HepG2 (cell line): ENCODE measurements around the gene DELE1. TPM values are rescaled to one million over a fixed set of nuclear protein-coding genes. Genes with fewer than 3 reads are reported as not detected.
A peak's percentile ranks its signal among the peaks of the same experiment; 100 is the strongest.

Source experiments
- GABPB1 ChIP-seq: IDR thresholded peaks from 2 replicates; pipeline ENCODE4 v1.6.1; 2016; ENCODE audit warnings: mild to moderate bottlenecking, missing genetic modification reagents, moderate library complexity, missing compliant biosample characterization
- HDAC2 ChIP-seq: sonication (generic); formaldehyde crosslinking; IDR thresholded peaks from 2 replicates; pipeline ENCODE4 v1.4.0; 2020; ENCODE audit warnings: missing genetic modification reagents
- HES4 ChIP-seq: sonication (generic); formaldehyde crosslinking; IDR thresholded peaks from 2 replicates; pipeline ENCODE4 v1.9.0; 2021; ENCODE audit warnings: mild to moderate bottlenecking, missing genetic modification reagents, borderline replicate concordance
- HHEX ChIP-seq: IDR thresholded peaks from 2 replicates; pipeline ENCODE4 v1.6.1; 2016; ENCODE audit warnings: control low read depth
- MED13 ChIP-seq: sonication (generic); formaldehyde crosslinking; IDR thresholded peaks from 2 replicates; pipeline ENCODE4 v1.5.0; 2020; ENCODE audit warnings: missing genetic modification reagents
- MXD4 ChIP-seq: IDR thresholded peaks from 2 replicates; pipeline ENCODE4 v1.6.1; 2016; ENCODE audit warnings: mild to moderate bottlenecking, missing biosample characterization, missing genetic modification reagents
- PLRG1 ChIP-seq: fragments of 450-650 bp; conservative IDR thresholded peaks from 2 replicates; pipeline ENCODE4 v1.6.1; 2016
- RFX5 ChIP-seq: IDR thresholded peaks from 2 replicates; pipeline ENCODE4 v1.6.1; 2011; ENCODE audit warnings: low read depth, low read length, improper control_type of control experiment
- SIN3A ChIP-seq: IDR thresholded peaks from 2 replicates; pipeline ENCODE4 v1.6.1; 2011; ENCODE audit warnings: low read depth, mild to moderate bottlenecking, control low read depth, low read length, borderline replicate concordance
- SKI ChIP-seq: fragments of 450-650 bp; IDR thresholded peaks from one replicate; pipeline ENCODE4 v1.6.1; 2018; ENCODE audit warnings: mild to moderate bottlenecking; ENCODE audit not compliant: partially characterized antibody
- SRF ChIP-seq: IDR thresholded peaks from 2 replicates; pipeline ENCODE4 v1.6.1; 2011; ENCODE audit warnings: mild to moderate bottlenecking, low read depth, low read length, moderate library complexity
- SRSF4 ChIP-seq: fragments of 200-400 bp; formaldehyde crosslinking; IDR thresholded peaks from one replicate; pipeline ENCODE4 v1.6.1; 2018; ENCODE audit warnings: mild to moderate bottlenecking, low read depth, low read length, moderate library complexity; ENCODE audit not compliant: poor library complexity, severe bottlenecking
- ZBTB21 ChIP-seq: sonication (generic); formaldehyde crosslinking; IDR thresholded peaks from 2 replicates; pipeline ENCODE4 v1.4.0; 2020; ENCODE audit warnings: missing genetic modification reagents
- ZFX ChIP-seq: sonication (generic); formaldehyde crosslinking; IDR thresholded peaks from 2 replicates; pipeline ENCODE4 v1.4.0; 2020; ENCODE audit warnings: mild to moderate bottlenecking, low read depth, missing genetic modification reagents, moderate library complexity
- ZFY ChIP-seq: sonication (generic); formaldehyde crosslinking; IDR thresholded peaks from 2 replicates; pipeline ENCODE4 v1.4.0; 2020; ENCODE audit warnings: missing genetic modification reagents
- ZNF460 ChIP-seq: sonication (generic); formaldehyde crosslinking; IDR thresholded peaks from 2 replicates; pipeline ENCODE4 v1.5.1; 2020; ENCODE audit warnings: missing genetic modification reagents, mild to moderate bottlenecking, borderline replicate concordance
- ZNF614 ChIP-seq: IDR thresholded peaks from 2 replicates; pipeline ENCODE4 v1.6.1; 2018; ENCODE audit warnings: missing biosample characterization, missing genetic modification reagents, inconsistent platforms, borderline replicate concordance
- ZNF776 ChIP-seq: sonication (generic); formaldehyde crosslinking; IDR thresholded peaks from 2 replicates; pipeline ENCODE4 v1.4.0; 2020; ENCODE audit warnings: mild to moderate bottlenecking, missing genetic modification reagents
- ZSCAN22 ChIP-seq: sonication (generic); formaldehyde crosslinking; IDR thresholded peaks from 2 replicates; pipeline ENCODE4 v1.4.0; 2020; ENCODE audit warnings: mild to moderate bottlenecking, missing genetic modification reagents
- polyA plus RNA-seq, 8 experiments: library from polyadenylated mRNA; depleted of rRNA in 3 of 8; stranded (reverse) in 7 of 8; unstranded in 1 of 8; fragments of >200 nt; fragmentation: Illumina TruSeq in 4 of 8; extraction: Trizol in 4 of 8; gene quantifications; 2 replicates each; pipeline versions ENCODE4 v1.2.1 to v1.2.3, GENCODE V29; 2011 to 2016; ENCODE audit warnings: low read depth in 4 of 8, missing spikeins in 1 of 8, mixed read lengths in 1 of 8; ENCODE audit not compliant: insufficient read depth in 1 of 8
- total RNA-seq, 5 experiments: library from RNA; depleted of rRNA; stranded (reverse); fragments of >200 nt; fragmentation: Illumina TruSeq; extraction: Trizol; gene quantifications; 2 replicates each; pipeline ENCODE4 v1.2.3, GENCODE V29; 2016; ENCODE audit warnings: low read depth in 1 of 5
- TF ChIP-seq, protein P1 (sequence below): sonication (generic); formaldehyde crosslinking; IDR thresholded peaks from 2 replicates; pipeline ENCODE4 v1.5.0; 2020; ENCODE audit warnings: missing genetic modification reagents
- TF ChIP-seq, protein P2 (sequence below): sonication (generic); formaldehyde crosslinking; IDR thresholded peaks from 2 replicates; pipeline ENCODE4 v1.5.1; 2020; ENCODE audit warnings: missing genetic modification reagents, mild to moderate bottlenecking, borderline replicate concordance
- TF ChIP-seq, protein P3 (sequence below): sonication (generic); formaldehyde crosslinking; IDR thresholded peaks from 2 replicates; pipeline ENCODE4 v1.5.1; 2020; ENCODE audit warnings: mild to moderate bottlenecking, missing genetic modification reagents, moderate library complexity
- TF ChIP-seq, protein P4 (sequence below): IDR thresholded peaks from 2 replicates; pipeline ENCODE4 v1.6.1; 2018; ENCODE audit warnings: missing genetic modification reagents
- TF ChIP-seq, protein P5 (sequence below): sonication (generic); formaldehyde crosslinking; IDR thresholded peaks from 2 replicates; pipeline ENCODE4 v1.4.0; 2020; ENCODE audit warnings: missing genetic modification reagents
- TF ChIP-seq, protein P6 (sequence below): IDR thresholded peaks from 2 replicates; pipeline ENCODE4 v1.6.1; 2016

DELE1 gene
- total and polyA plus RNA-seq, 2 of the 13 experiments (the other 11 are each of a cell fraction or from before 2014, with no cell fraction given): 57.5 to 90.3 TPM

DNA sequence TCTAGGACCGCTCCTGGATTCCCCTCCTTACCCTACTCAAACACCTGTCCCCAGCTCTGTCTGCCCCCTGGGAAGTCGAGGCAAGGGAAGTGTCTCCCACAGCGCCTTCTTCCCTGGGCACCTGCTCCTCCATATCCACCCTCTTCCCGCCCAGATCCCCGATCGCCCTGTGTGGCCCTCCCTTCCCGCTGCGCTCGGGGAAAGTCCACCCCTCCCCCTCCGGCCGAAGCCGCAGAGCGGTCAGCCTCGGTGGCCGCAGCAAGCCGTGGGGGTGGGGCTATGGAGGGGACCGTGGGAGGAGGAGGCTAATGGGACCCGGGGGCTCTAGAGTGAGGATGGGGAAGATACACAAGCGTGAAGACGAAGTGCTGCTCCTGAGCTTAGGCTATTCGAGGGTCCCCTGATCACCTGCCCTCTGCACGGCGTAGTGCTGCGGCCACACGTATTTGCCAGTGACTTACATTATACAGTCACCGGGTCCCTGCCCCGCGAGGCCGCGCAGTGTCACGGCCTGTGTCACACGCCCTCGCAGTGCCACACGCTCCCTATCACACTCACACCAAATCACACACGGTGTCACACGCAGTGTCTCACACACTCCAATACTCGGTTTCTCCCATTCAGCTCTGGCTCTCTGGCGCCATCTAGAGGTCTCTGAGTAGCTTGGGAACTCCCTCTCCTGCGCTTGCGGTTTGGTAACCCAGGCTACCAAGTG is 44.8 kb upstream of the DELE1 start (continued):
- TF ChIP-seq SRSF4: no peak
- peak; percentile 39; the same call in 1 of the 2 replicates for TF ChIP-seq HES4 (CRISPR knock-in tag)
- 0 out of 2 replicates have a peak, but pooled peaks have one; percentile 36 for TF ChIP-seq GABPB1
- TF ChIP-seq, protein P1, sequence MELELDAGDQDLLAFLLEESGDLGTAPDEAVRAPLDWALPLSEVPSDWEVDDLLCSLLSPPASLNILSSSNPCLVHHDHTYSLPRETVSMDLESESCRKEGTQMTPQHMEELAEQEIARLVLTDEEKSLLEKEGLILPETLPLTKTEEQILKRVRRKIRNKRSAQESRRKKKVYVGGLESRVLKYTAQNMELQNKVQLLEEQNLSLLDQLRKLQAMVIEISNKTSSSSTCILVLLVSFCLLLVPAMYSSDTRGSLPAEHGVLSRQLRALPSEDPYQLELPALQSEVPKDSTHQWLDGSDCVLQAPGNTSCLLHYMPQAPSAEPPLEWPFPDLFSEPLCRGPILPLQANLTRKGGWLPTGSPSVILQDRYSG (CRISPR knock-in tag): no peak
- TF ChIP-seq RFX5: no peak
- no peak for TF ChIP-seq ZNF460 (CRISPR knock-in tag)
- TF ChIP-seq, protein P2, sequence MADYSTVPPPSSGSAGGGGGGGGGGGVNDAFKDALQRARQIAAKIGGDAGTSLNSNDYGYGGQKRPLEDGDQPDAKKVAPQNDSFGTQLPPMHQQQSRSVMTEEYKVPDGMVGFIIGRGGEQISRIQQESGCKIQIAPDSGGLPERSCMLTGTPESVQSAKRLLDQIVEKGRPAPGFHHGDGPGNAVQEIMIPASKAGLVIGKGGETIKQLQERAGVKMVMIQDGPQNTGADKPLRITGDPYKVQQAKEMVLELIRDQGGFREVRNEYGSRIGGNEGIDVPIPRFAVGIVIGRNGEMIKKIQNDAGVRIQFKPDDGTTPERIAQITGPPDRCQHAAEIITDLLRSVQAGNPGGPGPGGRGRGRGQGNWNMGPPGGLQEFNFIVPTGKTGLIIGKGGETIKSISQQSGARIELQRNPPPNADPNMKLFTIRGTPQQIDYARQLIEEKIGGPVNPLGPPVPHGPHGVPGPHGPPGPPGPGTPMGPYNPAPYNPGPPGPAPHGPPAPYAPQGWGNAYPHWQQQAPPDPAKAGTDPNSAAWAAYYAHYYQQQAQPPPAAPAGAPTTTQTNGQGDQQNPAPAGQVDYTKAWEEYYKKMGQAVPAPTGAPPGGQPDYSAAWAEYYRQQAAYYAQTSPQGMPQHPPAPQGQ (CRISPR knock-in tag): no peak
- TF ChIP-seq ZNF776 (CRISPR knock-in tag): no peak
- TF ChIP-seq, protein P3, sequence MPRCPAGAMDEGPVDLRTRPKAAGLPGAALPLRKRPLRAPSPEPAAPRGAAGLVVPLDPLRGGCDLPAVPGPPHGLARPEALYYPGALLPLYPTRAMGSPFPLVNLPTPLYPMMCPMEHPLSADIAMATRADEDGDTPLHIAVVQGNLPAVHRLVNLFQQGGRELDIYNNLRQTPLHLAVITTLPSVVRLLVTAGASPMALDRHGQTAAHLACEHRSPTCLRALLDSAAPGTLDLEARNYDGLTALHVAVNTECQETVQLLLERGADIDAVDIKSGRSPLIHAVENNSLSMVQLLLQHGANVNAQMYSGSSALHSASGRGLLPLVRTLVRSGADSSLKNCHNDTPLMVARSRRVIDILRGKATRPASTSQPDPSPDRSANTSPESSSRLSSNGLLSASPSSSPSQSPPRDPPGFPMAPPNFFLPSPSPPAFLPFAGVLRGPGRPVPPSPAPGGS: 0 out of 2 replicates have a peak, but pooled peaks have one; percentile 47
- TF ChIP-seq, protein P4, sequence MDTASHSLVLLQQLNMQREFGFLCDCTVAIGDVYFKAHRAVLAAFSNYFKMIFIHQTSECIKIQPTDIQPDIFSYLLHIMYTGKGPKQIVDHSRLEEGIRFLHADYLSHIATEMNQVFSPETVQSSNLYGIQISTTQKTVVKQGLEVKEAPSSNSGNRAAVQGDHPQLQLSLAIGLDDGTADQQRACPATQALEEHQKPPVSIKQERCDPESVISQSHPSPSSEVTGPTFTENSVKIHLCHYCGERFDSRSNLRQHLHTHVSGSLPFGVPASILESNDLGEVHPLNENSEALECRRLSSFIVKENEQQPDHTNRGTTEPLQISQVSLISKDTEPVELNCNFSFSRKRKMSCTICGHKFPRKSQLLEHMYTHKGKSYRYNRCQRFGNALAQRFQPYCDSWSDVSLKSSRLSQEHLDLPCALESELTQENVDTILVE (CRISPR knock-in tag): no peak
- TF ChIP-seq MXD4 (CRISPR knock-in tag): peak; percentile 53; the same call in 1 of the 2 replicates
- TF ChIP-seq SIN3A: no peak
- TF ChIP-seq, protein P5, sequence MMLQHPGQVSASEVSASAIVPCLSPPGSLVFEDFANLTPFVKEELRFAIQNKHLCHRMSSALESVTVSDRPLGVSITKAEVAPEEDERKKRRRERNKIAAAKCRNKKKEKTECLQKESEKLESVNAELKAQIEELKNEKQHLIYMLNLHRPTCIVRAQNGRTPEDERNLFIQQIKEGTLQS (CRISPR knock-in tag): no peak
- no peak for TF ChIP-seq SKI
- no peak; the same call in 1 of the 2 replicates for TF ChIP-seq ZNF614 (CRISPR knock-in tag)
- TF ChIP-seq PLRG1: no peak
- TF ChIP-seq ZFX (CRISPR knock-in tag): 0 out of 2 replicates have a peak, but pooled peaks have one; percentile 27
- no peak for TF ChIP-seq SRF
- peak; percentile 13; the same call in 1 of the 2 replicates for TF ChIP-seq ZFY (CRISPR knock-in tag)
- no peak for TF ChIP-seq ZBTB21 (CRISPR knock-in tag)
- no peak for TF ChIP-seq HHEX
- TF ChIP-seq, protein P6, sequence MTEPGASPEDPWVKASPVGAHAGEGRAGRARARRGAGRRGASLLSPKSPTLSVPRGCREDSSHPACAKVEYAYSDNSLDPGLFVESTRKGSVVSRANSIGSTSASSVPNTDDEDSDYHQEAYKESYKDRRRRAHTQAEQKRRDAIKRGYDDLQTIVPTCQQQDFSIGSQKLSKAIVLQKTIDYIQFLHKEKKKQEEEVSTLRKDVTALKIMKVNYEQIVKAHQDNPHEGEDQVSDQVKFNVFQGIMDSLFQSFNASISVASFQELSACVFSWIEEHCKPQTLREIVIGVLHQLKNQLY: no peak
- no peak for TF ChIP-seq MED13 (CRISPR knock-in tag)
- TF ChIP-seq ZSCAN22 (CRISPR knock-in tag): peak; percentile 25; the same call in 1 of the 2 replicates
- TF ChIP-seq HDAC2: 0 out of 2 replicates have a peak, but pooled peaks have one; percentile 37
